C4-2B (cell line): ENCODE measurements around the gene HELLS.
"Not testable (repeated sequence)": the region's sequence is repeated elsewhere in the genome, so short reads cannot be mapped to it uniquely, and the experiment has no call there.

Experiments used
- H3K27ac ChIP-seq: fragments of 450-650 bp; 2 replicates; pipeline ENCODE4 v1.5.1; 2017
- ZFX ChIP-seq: fragments of 450-650 bp; IDR thresholded peaks from 2 replicates; pipeline ENCODE4 v1.6.1; 2017
- TF ChIP-seq, protein P1 (sequence below): fragments of 450-650 bp; conservative IDR thresholded peaks from 2 replicates; pipeline ENCODE4 v1.5.1; 2017; ENCODE audit warnings: mild to moderate bottlenecking

HELLS gene

DNA sequence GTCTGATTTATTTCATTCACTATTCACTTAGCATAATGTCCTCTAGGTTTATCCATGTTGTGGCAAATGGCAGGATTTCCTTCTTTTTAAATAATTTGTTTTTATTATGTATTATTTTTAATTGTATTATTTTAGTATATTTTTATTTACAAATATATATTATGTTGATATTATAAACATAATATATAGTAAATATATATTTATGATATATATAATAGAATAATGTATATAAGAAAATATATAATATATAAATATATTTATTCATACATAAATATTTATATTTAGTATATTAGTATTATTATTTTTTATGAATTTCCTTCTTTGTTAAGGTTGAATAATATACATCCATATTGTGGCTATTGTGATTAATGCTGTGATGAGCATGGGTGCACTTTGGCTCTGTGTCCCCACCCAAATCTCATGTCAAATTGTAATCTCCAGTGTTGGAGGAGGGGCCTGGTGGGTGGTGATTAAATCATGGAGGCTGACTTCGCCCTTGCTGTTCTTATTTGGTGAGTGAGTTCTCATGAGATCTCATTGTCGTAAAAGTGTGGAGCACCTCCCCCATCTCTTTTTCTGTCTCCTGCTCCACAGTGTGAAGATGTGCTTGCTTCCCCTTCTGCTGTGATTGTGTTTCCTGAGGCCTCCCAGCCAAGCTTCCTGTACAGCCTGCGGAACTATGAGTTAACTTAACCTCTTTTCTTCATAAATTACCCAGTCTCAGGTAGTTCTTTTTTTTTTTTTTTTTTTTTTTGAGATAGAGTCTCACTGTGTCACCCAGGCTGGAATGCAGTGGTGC is 85.7 kb downstream of the HELLS start:
- TF ChIP-seq ZFX = no peak
- TF ChIP-seq, protein P1, sequence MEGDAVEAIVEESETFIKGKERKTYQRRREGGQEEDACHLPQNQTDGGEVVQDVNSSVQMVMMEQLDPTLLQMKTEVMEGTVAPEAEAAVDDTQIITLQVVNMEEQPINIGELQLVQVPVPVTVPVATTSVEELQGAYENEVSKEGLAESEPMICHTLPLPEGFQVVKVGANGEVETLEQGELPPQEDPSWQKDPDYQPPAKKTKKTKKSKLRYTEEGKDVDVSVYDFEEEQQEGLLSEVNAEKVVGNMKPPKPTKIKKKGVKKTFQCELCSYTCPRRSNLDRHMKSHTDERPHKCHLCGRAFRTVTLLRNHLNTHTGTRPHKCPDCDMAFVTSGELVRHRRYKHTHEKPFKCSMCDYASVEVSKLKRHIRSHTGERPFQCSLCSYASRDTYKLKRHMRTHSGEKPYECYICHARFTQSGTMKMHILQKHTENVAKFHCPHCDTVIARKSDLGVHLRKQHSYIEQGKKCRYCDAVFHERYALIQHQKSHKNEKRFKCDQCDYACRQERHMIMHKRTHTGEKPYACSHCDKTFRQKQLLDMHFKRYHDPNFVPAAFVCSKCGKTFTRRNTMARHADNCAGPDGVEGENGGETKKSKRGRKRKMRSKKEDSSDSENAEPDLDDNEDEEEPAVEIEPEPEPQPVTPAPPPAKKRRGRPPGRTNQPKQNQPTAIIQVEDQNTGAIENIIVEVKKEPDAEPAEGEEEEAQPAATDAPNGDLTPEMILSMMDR = no peak
- no peak overlapping the region for H3K27ac ChIP-seq

DNA sequence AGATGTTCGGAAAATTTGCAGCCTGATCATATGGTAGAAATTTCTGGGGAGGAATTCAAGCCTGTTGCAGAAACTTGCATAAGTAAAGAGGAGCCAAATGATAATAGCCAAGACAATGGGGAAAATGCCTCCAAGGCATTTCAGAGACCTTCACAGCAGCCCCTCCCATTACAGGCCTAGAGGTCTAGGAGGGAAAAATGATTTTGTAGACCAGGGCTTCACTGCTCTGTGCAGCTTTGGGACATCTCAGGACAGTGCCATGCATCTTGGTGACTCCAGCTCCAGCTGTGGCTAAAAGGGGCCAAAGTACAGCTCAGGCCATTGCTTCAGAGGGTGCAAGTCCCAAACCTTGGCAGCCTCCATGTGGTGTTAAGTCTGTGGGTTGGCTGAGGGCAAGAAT is 87.4 kb downstream of the HELLS start:
- H3K27ac ChIP-seq = no peak overlapping the region
- TF ChIP-seq ZFX = no peak
- TF ChIP-seq, protein P1 = no peak

DNA sequence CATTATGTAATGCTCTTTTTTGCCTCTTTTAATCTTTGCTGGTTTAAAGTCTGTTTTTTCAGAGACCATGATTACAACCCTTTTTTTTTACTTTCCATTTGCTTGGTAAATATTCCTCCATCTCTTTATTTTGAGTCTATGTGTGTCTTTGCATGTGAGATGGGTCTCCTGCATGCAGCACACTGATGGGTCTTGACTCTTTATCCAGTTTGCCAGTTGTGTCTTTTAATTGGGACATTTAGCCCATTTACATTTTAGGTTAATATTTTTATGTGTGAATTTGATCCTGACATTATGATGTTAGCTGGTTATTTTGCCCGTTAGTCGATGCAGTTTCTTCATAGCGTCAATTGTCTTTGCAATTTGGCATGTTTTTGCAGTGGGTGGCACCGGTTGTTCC is 92.5 kb downstream of the HELLS start:
- H3K27ac ChIP-seq = not testable (repeated sequence)

DNA sequence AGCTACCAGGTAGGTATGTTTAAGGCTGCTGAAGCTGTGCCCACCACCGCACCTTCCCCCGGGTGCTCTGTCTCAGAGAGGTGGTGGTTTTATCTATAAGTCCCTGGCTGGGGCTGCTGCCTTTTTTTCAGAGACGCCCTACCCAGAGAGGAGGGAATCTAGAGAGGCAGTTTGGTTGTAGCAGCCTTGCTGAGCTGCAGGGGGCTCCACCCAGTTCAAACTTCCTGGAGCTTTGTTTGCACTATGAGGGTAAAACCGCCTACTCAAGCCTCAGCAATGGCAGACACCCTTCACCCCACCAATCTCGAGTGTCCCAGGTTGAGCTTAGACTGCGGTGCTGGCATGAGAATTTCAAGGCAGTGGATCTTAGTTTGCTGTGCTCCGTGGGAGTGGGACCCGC is 94.3 kb downstream of the HELLS start:
- H3K27ac ChIP-seq = no peak overlapping the region
- TF ChIP-seq, protein P1 = no peak
- TF ChIP-seq ZFX = no peak

DNA sequence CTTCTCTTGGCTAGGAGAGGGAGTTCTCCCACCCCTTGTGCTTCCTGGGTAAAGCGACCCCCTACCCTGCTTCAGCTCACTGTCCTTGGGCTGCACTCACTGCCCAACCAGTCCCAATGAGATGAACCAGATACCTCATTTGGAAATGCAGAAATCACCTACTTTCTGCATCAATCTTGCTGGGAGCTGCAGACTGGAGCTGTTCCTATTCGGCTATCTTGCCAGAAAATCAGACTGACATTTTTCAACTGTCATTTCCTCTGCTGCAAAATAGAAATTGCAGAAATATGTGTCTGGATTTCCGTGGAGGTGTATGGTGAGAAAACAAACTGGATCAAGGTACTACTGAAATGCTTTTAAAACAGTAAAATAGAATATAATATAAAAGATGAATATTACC is 95.0 kb downstream of the HELLS start:
- TF ChIP-seq ZFX = no peak
- TF ChIP-seq, protein P1 = no peak
- no peak overlapping the region for H3K27ac ChIP-seq

DNA sequence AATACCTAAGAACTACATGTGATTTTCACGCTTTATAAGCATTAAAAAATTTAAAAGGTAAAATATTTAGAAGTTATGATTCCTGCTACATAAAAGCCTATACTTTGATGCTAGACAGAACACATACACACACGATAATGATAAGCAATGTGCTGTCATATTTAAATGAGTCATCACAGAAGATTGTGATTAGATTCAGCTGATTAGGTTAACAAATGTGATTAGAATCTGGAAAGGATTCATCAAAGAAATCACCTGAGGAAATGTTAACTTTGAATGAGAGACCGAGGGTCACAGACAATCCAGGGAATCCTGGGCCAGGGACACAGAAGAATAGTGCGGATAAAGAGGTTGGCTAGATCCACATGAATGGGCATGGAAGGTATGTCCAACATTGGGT is 95.9 kb downstream of the HELLS start:
- TF ChIP-seq ZFX = no peak
- TF ChIP-seq, protein P1 = no peak
- no peak overlapping the region for H3K27ac ChIP-seq

DNA sequence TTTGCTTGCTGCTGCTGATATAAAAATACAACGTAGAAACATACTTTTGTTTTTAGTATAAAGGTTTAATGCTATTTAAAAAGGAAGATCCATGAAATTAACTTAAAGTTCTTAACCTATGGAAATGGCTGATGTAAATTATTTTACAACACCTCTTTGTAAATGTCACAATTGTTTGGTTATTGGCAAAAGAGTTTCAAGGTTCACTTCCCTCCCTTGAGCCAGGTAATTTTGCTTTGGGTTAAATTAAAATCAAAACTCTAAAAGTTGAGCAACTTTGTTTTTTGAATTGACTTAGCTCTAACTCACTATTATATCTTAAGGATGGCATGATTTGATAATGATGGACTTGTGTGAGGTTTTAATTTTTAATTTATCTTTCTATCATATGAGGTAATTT is 98.8 kb downstream of the HELLS start:
- TF ChIP-seq ZFX = no peak
- TF ChIP-seq, protein P1 = no peak
- no peak overlapping the region for H3K27ac ChIP-seq

DNA sequence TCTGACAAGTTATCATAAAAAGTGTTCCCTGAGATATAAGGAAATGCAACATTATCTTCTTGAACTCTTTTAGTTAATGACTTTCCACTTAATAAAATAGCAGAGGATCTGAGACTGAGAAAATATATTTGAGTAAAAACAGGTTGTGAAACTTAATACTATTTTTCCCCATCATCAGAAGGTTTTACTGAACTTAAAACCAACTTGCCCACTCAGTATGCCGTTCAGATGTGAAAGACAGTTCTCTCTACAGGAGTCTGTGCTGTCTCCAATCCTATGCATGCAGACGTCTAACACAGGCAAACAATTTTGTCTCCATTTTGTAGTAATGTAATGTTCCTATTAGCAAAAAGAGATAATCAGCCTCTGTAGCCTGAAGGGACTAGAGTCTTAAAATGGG is 99.7 kb downstream of the HELLS start:
- TF ChIP-seq ZFX = no peak
- TF ChIP-seq, protein P1 = no peak
- no peak overlapping the region for H3K27ac ChIP-seq
